B cell (primary cell): ENCODE data around the gene KRTAP5-10.
"Not testable (repeated sequence)": the region's sequence is repeated elsewhere in the genome, so short reads cannot be mapped to it uniquely, and the experiment has no call there.

Experiments used
- CTCF ChIP-seq: fragments of 200-600 bp; IDR thresholded peaks from one replicate; pipeline ENCODE4 v1.8.0; 2022; ENCODE audit warnings: antibody characterized with exemption, mild to moderate bottlenecking
- EZH2 ChIP-seq: IDR thresholded peaks from 2 replicates; pipeline ENCODE4 v1.6.1; 2012; ENCODE audit warnings: borderline replicate concordance, low read depth, mild to moderate bottlenecking, moderate library complexity, low read length; ENCODE audit not compliant: insufficient read depth, poor library complexity, severe bottlenecking

- not testable (repeated sequence) for TF ChIP-seq CTCF, EZH2
Measured at GRCh38 chr11:71608272-71608671, 42.9 kb downstream of the KRTAP5-10 start.
